NT2/D1 (cell line): ENCODE measurements around the gene EGLN3.

ENCODE experiments used
- SUZ12 ChIP-seq: IDR thresholded peaks from 2 replicates; pipeline ENCODE4 v1.6.1; 2011; ENCODE audit not compliant: insufficient read length, insufficient read depth; ENCODE audit errors: extremely low read depth
- YY1 ChIP-seq: IDR thresholded peaks from 2 replicates; pipeline ENCODE4 v1.6.1; 2011; ENCODE audit not compliant: insufficient read length, insufficient read depth
- ZNF274 ChIP-seq: IDR thresholded peaks from 2 replicates; pipeline ENCODE4 v1.6.1; 2011; ENCODE audit warnings: mild to moderate bottlenecking, low read depth, low read length

DNA sequence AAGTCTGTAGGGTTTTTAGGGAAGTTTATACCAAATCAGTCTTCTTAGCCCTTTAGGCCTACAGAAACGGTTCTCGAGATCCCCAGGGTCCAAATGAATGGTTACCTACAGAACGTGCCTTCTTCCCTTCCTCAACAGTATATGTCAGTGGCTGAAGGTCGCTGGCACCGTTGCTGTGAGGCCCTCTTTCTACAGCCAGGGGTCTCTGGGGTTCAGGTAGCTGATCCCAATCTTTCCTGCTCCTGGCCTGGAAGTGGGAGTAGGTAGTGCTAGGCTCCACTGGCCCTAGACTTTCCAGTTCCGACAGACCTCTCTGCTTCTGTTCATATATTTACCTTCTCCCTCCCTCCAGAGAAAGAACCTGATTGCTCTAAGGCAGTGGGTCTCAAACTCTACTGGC lies 6.4 kb upstream of the EGLN3 start:
- no peak for TF ChIP-seq YY1
- TF ChIP-seq ZNF274, result no peak
- TF ChIP-seq SUZ12, result no peak
